Measurements from ENCODE around the gene BABAM2.

GRCh38 chr2:27955384-27956161 lies 65.0 kb downstream of the BABAM2 start:
- TF ChIP-seq, protein P1, sequence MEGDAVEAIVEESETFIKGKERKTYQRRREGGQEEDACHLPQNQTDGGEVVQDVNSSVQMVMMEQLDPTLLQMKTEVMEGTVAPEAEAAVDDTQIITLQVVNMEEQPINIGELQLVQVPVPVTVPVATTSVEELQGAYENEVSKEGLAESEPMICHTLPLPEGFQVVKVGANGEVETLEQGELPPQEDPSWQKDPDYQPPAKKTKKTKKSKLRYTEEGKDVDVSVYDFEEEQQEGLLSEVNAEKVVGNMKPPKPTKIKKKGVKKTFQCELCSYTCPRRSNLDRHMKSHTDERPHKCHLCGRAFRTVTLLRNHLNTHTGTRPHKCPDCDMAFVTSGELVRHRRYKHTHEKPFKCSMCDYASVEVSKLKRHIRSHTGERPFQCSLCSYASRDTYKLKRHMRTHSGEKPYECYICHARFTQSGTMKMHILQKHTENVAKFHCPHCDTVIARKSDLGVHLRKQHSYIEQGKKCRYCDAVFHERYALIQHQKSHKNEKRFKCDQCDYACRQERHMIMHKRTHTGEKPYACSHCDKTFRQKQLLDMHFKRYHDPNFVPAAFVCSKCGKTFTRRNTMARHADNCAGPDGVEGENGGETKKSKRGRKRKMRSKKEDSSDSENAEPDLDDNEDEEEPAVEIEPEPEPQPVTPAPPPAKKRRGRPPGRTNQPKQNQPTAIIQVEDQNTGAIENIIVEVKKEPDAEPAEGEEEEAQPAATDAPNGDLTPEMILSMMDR (conservative IDR thresholded peaks at IDR 0.05; ENCODE audit: low read depth, low read length), result no peak
- TF ChIP-seq RAD21 (IDR thresholded peaks at IDR 0.05; ENCODE audit: low read length) (no peak), POLR2A (IDR thresholded peaks at IDR 0.05; ENCODE audit: low read depth, low read length) (no peak), MXI1 (IDR thresholded peaks at IDR 0.05; ENCODE audit: borderline replicate concordance, low read depth, low read length) (no peak), SMC3 (IDR thresholded peaks at IDR 0.05; ENCODE audit: low read depth, low read length) (no peak), MAFK (IDR thresholded peaks at IDR 0.05; ENCODE audit: low read depth, low read length) (no peak), RCOR1 (IDR thresholded peaks at IDR 0.05; ENCODE audit: insufficient replicate concordance, low read length) (no peak), CHD1 (IDR thresholded peaks at IDR 0.05; ENCODE audit: low read depth, low read length) (no peak), CEBPB (IDR thresholded peaks at IDR 0.05; ENCODE audit: low read depth, low read length) (no peak), MAZ (IDR thresholded peaks at IDR 0.05; ENCODE audit: borderline replicate concordance, low read depth, low read length) (no peak), RFX5 (IDR thresholded peaks at IDR 0.05; ENCODE audit: low read depth, low read length) (no peak), ELK1 (IDR thresholded peaks at IDR 0.05; ENCODE audit: borderline replicate concordance, low read depth, low read length) (no peak)
- TF ChIP-seq, protein P2, sequence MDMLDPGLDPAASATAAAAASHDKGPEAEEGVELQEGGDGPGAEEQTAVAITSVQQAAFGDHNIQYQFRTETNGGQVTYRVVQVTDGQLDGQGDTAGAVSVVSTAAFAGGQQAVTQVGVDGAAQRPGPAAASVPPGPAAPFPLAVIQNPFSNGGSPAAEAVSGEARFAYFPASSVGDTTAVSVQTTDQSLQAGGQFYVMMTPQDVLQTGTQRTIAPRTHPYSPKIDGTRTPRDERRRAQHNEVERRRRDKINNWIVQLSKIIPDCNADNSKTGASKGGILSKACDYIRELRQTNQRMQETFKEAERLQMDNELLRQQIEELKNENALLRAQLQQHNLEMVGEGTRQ (IDR thresholded peaks at IDR 0.05; ENCODE audit: low read depth, low read length), result no peak
